Measurements from ENCODE around the gene SCFD2.

DNA sequence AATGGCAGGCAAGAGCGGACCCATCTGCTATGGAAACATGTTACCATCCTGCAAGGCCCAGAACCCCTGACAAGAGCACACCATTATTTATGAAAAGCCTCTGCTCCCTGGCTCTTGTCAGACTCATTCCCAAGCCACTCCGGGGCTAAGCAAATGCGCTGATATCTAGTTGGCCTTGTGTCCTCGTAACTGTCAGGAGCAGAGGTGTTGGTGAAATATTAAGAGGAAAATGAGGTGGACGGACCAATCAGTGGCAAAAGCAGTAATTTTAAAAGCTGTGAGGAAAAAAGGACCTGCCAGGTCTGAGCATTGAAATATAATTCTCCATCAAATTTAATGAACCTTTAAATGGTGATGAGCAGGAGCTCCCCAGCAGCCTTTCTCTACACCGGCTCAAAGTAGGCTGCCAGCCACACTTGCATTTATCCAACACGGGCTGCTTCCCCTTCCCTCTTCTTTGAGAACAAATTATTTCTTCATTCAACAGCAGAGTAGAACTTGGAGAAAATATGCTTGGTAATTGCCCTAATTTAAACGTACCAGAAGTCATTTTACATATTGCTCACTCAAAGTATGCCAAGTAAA lies 289.4 kb downstream of the SCFD2 start:
- TF ChIP-seq, protein P1, sequence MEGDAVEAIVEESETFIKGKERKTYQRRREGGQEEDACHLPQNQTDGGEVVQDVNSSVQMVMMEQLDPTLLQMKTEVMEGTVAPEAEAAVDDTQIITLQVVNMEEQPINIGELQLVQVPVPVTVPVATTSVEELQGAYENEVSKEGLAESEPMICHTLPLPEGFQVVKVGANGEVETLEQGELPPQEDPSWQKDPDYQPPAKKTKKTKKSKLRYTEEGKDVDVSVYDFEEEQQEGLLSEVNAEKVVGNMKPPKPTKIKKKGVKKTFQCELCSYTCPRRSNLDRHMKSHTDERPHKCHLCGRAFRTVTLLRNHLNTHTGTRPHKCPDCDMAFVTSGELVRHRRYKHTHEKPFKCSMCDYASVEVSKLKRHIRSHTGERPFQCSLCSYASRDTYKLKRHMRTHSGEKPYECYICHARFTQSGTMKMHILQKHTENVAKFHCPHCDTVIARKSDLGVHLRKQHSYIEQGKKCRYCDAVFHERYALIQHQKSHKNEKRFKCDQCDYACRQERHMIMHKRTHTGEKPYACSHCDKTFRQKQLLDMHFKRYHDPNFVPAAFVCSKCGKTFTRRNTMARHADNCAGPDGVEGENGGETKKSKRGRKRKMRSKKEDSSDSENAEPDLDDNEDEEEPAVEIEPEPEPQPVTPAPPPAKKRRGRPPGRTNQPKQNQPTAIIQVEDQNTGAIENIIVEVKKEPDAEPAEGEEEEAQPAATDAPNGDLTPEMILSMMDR (IDR thresholded peaks at IDR 0.05 in 2 of 3, conservative IDR thresholded peaks at IDR 0.05 in 1 of 3; ENCODE audit: control insufficient read depth in 2 of 3, extremely low read depth in 1 of 3, insufficient read depth in 1 of 3, low read depth in 3 of 3, low read length in 3 of 3), result no peak
- no peak for TF ChIP-seq POLR2AphosphoS5 (IDR thresholded peaks at IDR 0.05; ENCODE audit: low read length)
- TF ChIP-seq, protein P2, sequence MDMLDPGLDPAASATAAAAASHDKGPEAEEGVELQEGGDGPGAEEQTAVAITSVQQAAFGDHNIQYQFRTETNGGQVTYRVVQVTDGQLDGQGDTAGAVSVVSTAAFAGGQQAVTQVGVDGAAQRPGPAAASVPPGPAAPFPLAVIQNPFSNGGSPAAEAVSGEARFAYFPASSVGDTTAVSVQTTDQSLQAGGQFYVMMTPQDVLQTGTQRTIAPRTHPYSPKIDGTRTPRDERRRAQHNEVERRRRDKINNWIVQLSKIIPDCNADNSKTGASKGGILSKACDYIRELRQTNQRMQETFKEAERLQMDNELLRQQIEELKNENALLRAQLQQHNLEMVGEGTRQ (IDR thresholded peaks at IDR 0.05; ENCODE audit: borderline replicate concordance, low read depth, low read length), result no peak
- TF ChIP-seq, protein P3, sequence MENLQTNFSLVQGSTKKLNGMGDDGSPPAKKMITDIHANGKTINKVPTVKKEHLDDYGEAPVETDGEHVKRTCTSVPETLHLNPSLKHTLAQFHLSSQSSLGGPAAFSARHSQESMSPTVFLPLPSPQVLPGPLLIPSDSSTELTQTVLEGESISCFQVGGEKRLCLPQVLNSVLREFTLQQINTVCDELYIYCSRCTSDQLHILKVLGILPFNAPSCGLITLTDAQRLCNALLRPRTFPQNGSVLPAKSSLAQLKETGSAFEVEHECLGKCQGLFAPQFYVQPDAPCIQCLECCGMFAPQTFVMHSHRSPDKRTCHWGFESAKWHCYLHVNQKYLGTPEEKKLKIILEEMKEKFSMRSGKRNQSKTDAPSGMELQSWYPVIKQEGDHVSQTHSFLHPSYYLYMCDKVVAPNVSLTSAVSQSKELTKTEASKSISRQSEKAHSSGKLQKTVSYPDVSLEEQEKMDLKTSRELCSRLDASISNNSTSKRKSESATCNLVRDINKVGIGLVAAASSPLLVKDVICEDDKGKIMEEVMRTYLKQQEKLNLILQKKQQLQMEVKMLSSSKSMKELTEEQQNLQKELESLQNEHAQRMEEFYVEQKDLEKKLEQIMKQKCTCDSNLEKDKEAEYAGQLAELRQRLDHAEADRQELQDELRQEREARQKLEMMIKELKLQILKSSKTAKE (IDR thresholded peaks at IDR 0.05; ENCODE audit: low read depth, poor library complexity, severe bottlenecking), result no peak
- no peak for TF ChIP-seq SUZ12 (IDR thresholded peaks at IDR 0.05; ENCODE audit: unreplicated experiment)
- TF ChIP-seq CHD2 (IDR thresholded peaks at IDR 0.05; ENCODE audit: borderline replicate concordance, low read depth, low read length), result no peak
- TF ChIP-seq ATF2 (IDR thresholded peaks at IDR 0.05; ENCODE audit: low read length), result no peak
- TF ChIP-seq BHLHE40 (IDR thresholded peaks at IDR 0.05; ENCODE audit: borderline replicate concordance in 1 of 2, low read depth in 2 of 2, low read length in 1 of 2), result no peak
- TF ChIP-seq MYB (IDR thresholded peaks at IDR 0.05; ENCODE audit: borderline replicate concordance, low read depth, low read length), result no peak
- no peak for TF ChIP-seq YBX1 (IDR thresholded peaks at IDR 0.05)
- TF ChIP-seq ZNF622 (IDR thresholded peaks at IDR 0.05), result no peak
- no peak for TF ChIP-seq CHD1 (IDR thresholded peaks at IDR 0.05; ENCODE audit: low read depth, low read length)
- TF ChIP-seq, protein P4, sequence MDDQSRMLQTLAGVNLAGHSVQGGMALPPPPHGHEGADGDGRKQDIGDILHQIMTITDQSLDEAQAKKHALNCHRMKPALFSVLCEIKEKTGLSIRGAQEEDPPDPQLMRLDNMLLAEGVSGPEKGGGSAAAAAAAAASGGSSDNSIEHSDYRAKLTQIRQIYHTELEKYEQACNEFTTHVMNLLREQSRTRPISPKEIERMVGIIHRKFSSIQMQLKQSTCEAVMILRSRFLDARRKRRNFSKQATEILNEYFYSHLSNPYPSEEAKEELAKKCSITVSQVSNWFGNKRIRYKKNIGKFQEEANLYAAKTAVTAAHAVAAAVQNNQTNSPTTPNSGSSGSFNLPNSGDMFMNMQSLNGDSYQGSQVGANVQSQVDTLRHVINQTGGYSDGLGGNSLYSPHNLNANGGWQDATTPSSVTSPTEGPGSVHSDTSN (IDR thresholded peaks at IDR 0.05; ENCODE audit: insufficient replicate concordance, low read depth, low read length), result no peak
- TF ChIP-seq YY1 (IDR thresholded peaks at IDR 0.05; ENCODE audit: low read depth, low read length), result no peak
